ENCODE results near the gene MYB.

GRCh38 chr6:135236732-135237131 is 55.6 kb downstream of the MYB start:
- no peak for TF ChIP-seq POLR2A (IDR thresholded peaks at IDR 0.05; ENCODE audit: low read depth, low read length)
- no peak for TF ChIP-seq CTCF (IDR thresholded peaks at IDR 0.05; ENCODE audit: extremely low read depth in 1 of 2, insufficient read depth in 1 of 2, low read depth in 1 of 2, low read length in 2 of 2)
- TF ChIP-seq JUN (IDR thresholded peaks at IDR 0.05; ENCODE audit: borderline replicate concordance, insufficient read depth, insufficient read length, low read depth) = no peak
- no peak for TF ChIP-seq EZH2 (IDR thresholded peaks at IDR 0.05; ENCODE audit: borderline replicate concordance, low read depth, low read length, severe bottlenecking)
- no peak for TF ChIP-seq POLR2AphosphoS5 (IDR thresholded peaks at IDR 0.05; ENCODE audit: insufficient read depth, low read depth, low read length)
- no peak for TF ChIP-seq MYC (IDR thresholded peaks at IDR 0.05; ENCODE audit: low read depth, low read length)
- TF ChIP-seq GATA2 (IDR thresholded peaks at IDR 0.05; ENCODE audit: insufficient read depth, insufficient read length, low read depth, low read length) = no peak
- no peak for TF ChIP-seq FOS (IDR thresholded peaks at IDR 0.05; ENCODE audit: borderline replicate concordance, insufficient read depth, low read length)
- TF ChIP-seq MAX (IDR thresholded peaks at IDR 0.05; ENCODE audit: insufficient read depth, insufficient read length) = no peak

All from endothelial cell of umbilical vein (primary cell).